Prostate gland (tissue), 2 donors: ENCODE measurements around the gene IFT74. TPM values are rescaled to one million over a fixed set of nuclear protein-coding genes. Genes with fewer than 3 reads are reported as not detected.

Experiments used
- DNase-seq: peaks from one replicate; pipeline ENCODE4 v3.0.0-alpha.2; 2019; ENCODE audit warnings: low spot score
- H3K27ac ChIP-seq, 2 donors: fragments of 200-600 bp; sonication (generic); 2 replicates each; pipeline ENCODE4 v1.5.1; 2017 to 2019
- H3K27me3 ChIP-seq: fragments of 200-600 bp; sonication (generic); replicated peaks from 2 replicates; pipeline ENCODE4 v1.5.1; 2019; ENCODE audit not compliant: insufficient read depth
- H3K36me3 ChIP-seq, 2 donors: fragments of 200-600 bp; sonication (generic); 1 replicate in 1 of 2; 2 replicates in 1 of 2; pipeline versions ENCODE4 v1.5.1 to v1.8.1; 2017 to 2019
- H3K4me1 ChIP-seq: fragments of 200-600 bp; sonication (generic); replicated peaks from 2 replicates; pipeline ENCODE4 v1.5.1; 2019
- H3K4me3 ChIP-seq, 2 donors: fragments of 200-600 bp; sonication (generic); 2 replicates each; pipeline ENCODE4 v1.5.1; 2017 to 2019
- H3K9me3 ChIP-seq: fragments of 200-600 bp; sonication (generic); 2 replicates; pipeline ENCODE4 v1.5.1; 2017
- CTCF ChIP-seq, 4 experiments: fragments of 200-600 bp in 2 of 4; fragments of 450-650 bp in 2 of 4; sonication (generic) in 2 of 4; IDR thresholded peaks; 1 replicate in 3 of 4; 2 replicates in 1 of 4; pipeline ENCODE4 v1.5.1; 2016 to 2019; ENCODE audit warnings: antibody characterized with exemption in 4 of 4, mild to moderate bottlenecking in 2 of 4, moderate library complexity in 2 of 4
- POLR2A ChIP-seq: fragments of 450-650 bp; IDR thresholded peaks from one replicate; pipeline ENCODE4 v1.6.1; 2016; ENCODE audit warnings: antibody characterized with exemption, mild to moderate bottlenecking
- POLR2AphosphoS5 ChIP-seq: sonication (generic); formaldehyde crosslinking; IDR thresholded peaks from one replicate; pipeline ENCODE4 v1.6.1; 2017; ENCODE audit warnings: antibody characterized with exemption
- WGBS: methylation state at CpG from one replicate; pipeline ENCODE4 v1.1.5; 2018; 5-methylcytosine and 5-hydroxymethylcytosine counted together
- intact Hi-C: fragments of 100-400 bp; cut with DNase I; formaldehyde crosslinking; loops from one replicate; pipeline ENCODE4 v1.14.2; 2022
- total RNA-seq, 2 donors: library from RNA; depleted of rRNA; stranded (reverse); fragments of >200 nt; gene quantifications; one replicate each; pipeline ENCODE4 v1.1.0, GENCODE V29; 2016

The IFT74 gene
- total RNA-seq, 2 donors from 2014 or later: 15.1 to 16.5 TPM

GRCh38 chr9:26975728-26976707 lies 19.8 kb downstream of the IFT74 start:
- DNase-seq: no peak
- WGBS: 89% methylated on average over 18 of the region's 18 CpGs

GRCh38 chr9:26983340-26983739 lies 27.1 kb downstream of the IFT74 start:
- Histone ChIP-seq H3K36me3 (peaks cover 0 to 3% of the 10 kb centered on the region in 2 donors), H3K27ac (no peak overlapping the region), H3K9me3 (no peaks in the 10 kb centered on the region), H3K4me3 (no peak overlapping the region), H3K4me1 (no peaks in the 10 kb centered on the region), H3K27me3 (no peaks in the 10 kb centered on the region)
- no peak for TF ChIP-seq CTCF (IDR thresholded peaks at IDR 0.05)
- TF ChIP-seq POLR2AphosphoS5: no peak
- no peak for TF ChIP-seq POLR2A
- no peak for DNase-seq
- intact Hi-C loops: no loop called here
- 63% methylated on average over 1 of the region's 1 CpG for WGBS

More at GRCh38 chr9:26975728-26976707, 19.8 kb downstream of the IFT74 start:
- no peaks in the 10 kb centered on the region for H3K27me3 ChIP-seq
- no peak overlapping the region for H3K4me3 ChIP-seq
- no peaks in the 10 kb centered on the region for H3K4me1 ChIP-seq
- intact Hi-C loops: loop anchor here (5.0 kb wide), 1 partner anchor 234 kb away; no protein-coding TSS in a partner anchor
- no peak overlapping the region for H3K27ac ChIP-seq
- no peaks in the 10 kb centered on the region for H3K9me3 ChIP-seq
- TF ChIP-seq CTCF (IDR thresholded peaks at IDR 0.05) (peak in 2 of 4 experiments; percentile 26 to 36), POLR2AphosphoS5 (no peak)
- H3K36me3 ChIP-seq: no peaks in the 10 kb centered on the region

- Histone ChIP-seq H3K36me3 (no peaks in the 10 kb centered on the region), H3K27me3 (no peaks in the 10 kb centered on the region), H3K27ac (no peak overlapping the region), H3K9me3 (no peaks in the 10 kb centered on the region), H3K4me1 (no peaks in the 10 kb centered on the region), H3K4me3 (no peak overlapping the region)
- 79% methylated on average over 2 of the region's 2 CpGs for WGBS
- DNase-seq: no peak
- TF ChIP-seq POLR2A: no peak
- no peak for TF ChIP-seq CTCF (IDR thresholded peaks at IDR 0.05)
- no peak for TF ChIP-seq POLR2AphosphoS5
- intact Hi-C loops: no loop called here
These were observed 39.6 kb downstream of the IFT74 start for GRCh38 chr9:26995810-26996209.

GRCh38 chr9:27003426-27004077 lies 47.3 kb downstream of the IFT74 start:
- Histone ChIP-seq H3K36me3 (no peaks in the 10 kb centered on the region), H3K9me3 (no peaks in the 10 kb centered on the region), H3K27me3 (no peaks in the 10 kb centered on the region), H3K4me1 (no peaks in the 10 kb centered on the region), H3K27ac (no peak overlapping the region), H3K4me3 (no peak overlapping the region)
- DNase-seq: no peak
- WGBS: 67% methylated on average over 3 of the region's 3 CpGs
- TF ChIP-seq POLR2A: no peak
- no peak for TF ChIP-seq POLR2AphosphoS5
- TF ChIP-seq CTCF (IDR thresholded peaks at IDR 0.05): no peak
- intact Hi-C loops: no loop called here
